ENCODE measurements around the gene FILIP1.

DNA sequence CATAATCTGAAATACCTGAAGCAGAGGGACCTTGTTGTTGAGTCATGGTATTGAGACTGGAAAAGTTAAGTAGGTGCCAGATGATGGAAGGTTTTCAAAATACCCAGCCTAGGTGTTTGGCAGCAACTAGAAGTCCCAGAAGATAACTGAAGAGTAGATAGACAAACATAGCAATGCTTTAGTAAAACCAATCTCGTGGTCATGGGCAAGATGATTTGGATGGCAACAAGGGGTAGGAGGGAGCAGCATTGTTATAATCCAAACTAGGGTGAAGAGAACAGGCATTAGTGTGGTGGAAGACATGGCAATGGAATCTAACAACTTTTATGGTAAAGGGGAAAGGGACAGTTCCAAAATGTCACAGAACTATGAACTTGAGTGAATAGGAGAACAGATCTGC, 2.3 kb downstream of the FILIP1 start:
- TF ChIP-seq, protein P1, sequence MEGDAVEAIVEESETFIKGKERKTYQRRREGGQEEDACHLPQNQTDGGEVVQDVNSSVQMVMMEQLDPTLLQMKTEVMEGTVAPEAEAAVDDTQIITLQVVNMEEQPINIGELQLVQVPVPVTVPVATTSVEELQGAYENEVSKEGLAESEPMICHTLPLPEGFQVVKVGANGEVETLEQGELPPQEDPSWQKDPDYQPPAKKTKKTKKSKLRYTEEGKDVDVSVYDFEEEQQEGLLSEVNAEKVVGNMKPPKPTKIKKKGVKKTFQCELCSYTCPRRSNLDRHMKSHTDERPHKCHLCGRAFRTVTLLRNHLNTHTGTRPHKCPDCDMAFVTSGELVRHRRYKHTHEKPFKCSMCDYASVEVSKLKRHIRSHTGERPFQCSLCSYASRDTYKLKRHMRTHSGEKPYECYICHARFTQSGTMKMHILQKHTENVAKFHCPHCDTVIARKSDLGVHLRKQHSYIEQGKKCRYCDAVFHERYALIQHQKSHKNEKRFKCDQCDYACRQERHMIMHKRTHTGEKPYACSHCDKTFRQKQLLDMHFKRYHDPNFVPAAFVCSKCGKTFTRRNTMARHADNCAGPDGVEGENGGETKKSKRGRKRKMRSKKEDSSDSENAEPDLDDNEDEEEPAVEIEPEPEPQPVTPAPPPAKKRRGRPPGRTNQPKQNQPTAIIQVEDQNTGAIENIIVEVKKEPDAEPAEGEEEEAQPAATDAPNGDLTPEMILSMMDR (conservative IDR thresholded peaks at IDR 0.05; ENCODE audit: low read length) = no peak
- no peak for TF ChIP-seq EZH2phosphoT487 (IDR thresholded peaks at IDR 0.05; ENCODE audit: borderline replicate concordance, low read depth, low read length)

Data from OCI-LY7 (cell line).